PC-3 (cell line): ENCODE data around the gene CREBBP. TPM values are rescaled to one million over a fixed set of nuclear protein-coding genes. Genes with fewer than 3 reads are reported as not detected.

Experiments used
- ATAC-seq: fragments of 200-7000 bp; cut with Tn5 transposase; 2 replicates; pipeline ENCODE4 v1.9.1; 2020; ENCODE audit warnings: mild to moderate bottlenecking, moderate library complexity
- BruUV-seq: library from RNA; stranded (reverse); fragments of 400-500 nt; replicated peaks from 2 replicates; lab custom pipeline; 2021; lab: Mats Ljungman, UMichigan
- CTCF ChIA-PET: fragments of 300-600 bp; sonication (Branson Sonifier 250); formaldehyde crosslinking; loops from one replicate; lab custom pipeline; 2022; ENCODE audit warnings: antibody characterized with exemption; lab: Charles Lee
- POLR2A ChIA-PET: fragments of 300-600 bp; sonication (Branson Sonifier 250); formaldehyde crosslinking; loops from one replicate; lab custom pipeline; 2022; ENCODE audit warnings: antibody characterized with exemption; ENCODE audit not compliant: unreplicated experiment; lab: Charles Lee
- DNase-seq: peaks from one replicate; pipeline ENCODE4 v3.0.0-alpha.2; 2015
- H2AFZ ChIP-seq: fragments of 300-600 bp; sonication (generic); 2 replicates; pipeline ENCODE4 v1.6.0; 2016; ENCODE audit warnings: antibody characterized with exemption, low read length
- H3F3A ChIP-seq: fragments of 300-600 bp; sonication (generic); one replicate; pipeline ENCODE4 v1.6.0; 2017; ENCODE audit warnings: antibody characterized with exemption, low read length, control low read depth, mild to moderate bottlenecking; ENCODE audit not compliant: unreplicated experiment
- H3K27ac ChIP-seq: fragments of 300-600 bp; sonication (generic); 2 replicates; pipeline ENCODE4 v1.5.1; 2016; ENCODE audit warnings: mild to moderate bottlenecking, low read length
- H3K27me3 ChIP-seq: fragments of 300-600 bp; sonication (generic); 2 replicates; pipeline ENCODE4 v1.6.1; 2016; ENCODE audit warnings: low read length, mixed read lengths
- H3K36me3 ChIP-seq: fragments of 300-600 bp; sonication (generic); 2 replicates; pipeline ENCODE4 v1.6.1; 2016; ENCODE audit warnings: low read depth, mixed run types, low read length, mixed read lengths
- H3K4me1 ChIP-seq: fragments of 300-600 bp; sonication (generic); 2 replicates; pipeline ENCODE4 v1.5.1; 2016; ENCODE audit warnings: low read length; ENCODE audit not compliant: insufficient read depth
- H3K4me2 ChIP-seq: fragments of 300-600 bp; sonication (generic); 2 replicates; pipeline ENCODE4 v1.6.0; 2016; ENCODE audit warnings: low read length
- H3K4me3 ChIP-seq: fragments of 300-600 bp; sonication (generic); 2 replicates; pipeline ENCODE4 v1.5.1; 2016; ENCODE audit warnings: mild to moderate bottlenecking, low read length, mixed read lengths
- H3K79me2 ChIP-seq: fragments of 300-600 bp; sonication (generic); 2 replicates; pipeline ENCODE4 v1.6.1; 2017; ENCODE audit warnings: low read length, mixed read lengths
- H3K9ac ChIP-seq: fragments of 300-600 bp; sonication (generic); 2 replicates; pipeline ENCODE4 v1.6.0; 2016; ENCODE audit warnings: mild to moderate bottlenecking, low read length
- H3K9me2 ChIP-seq: fragments of 300-600 bp; sonication (generic); replicated peaks from 2 replicates; pipeline ENCODE4 v1.6.1; 2016; ENCODE audit warnings: mixed run types, low read length, mixed read lengths
- H3K9me3 ChIP-seq: fragments of 300-600 bp; sonication (generic); 2 replicates; pipeline ENCODE4 v1.6.1; 2016; ENCODE audit warnings: low read length, mixed read lengths
- H4K20me1 ChIP-seq: fragments of 300-600 bp; sonication (generic); 2 replicates; pipeline ENCODE4 v1.6.1; 2016; ENCODE audit warnings: low read length, mixed read lengths
- CTCF ChIP-seq: fragments of 300-600 bp; sonication (generic); conservative IDR thresholded peaks from 2 replicates; pipeline ENCODE4 v1.5.1; 2017; ENCODE audit warnings: antibody characterized with exemption, low read depth, mild to moderate bottlenecking, low read length
- EZH2 ChIP-seq: fragments of 300-600 bp; sonication (generic); IDR thresholded peaks from one replicate; pipeline ENCODE4 v1.6.1; 2017; ENCODE audit warnings: antibody characterized with exemption, mild to moderate bottlenecking, low read length; ENCODE audit not compliant: unreplicated experiment
- EZH2phosphoT487 ChIP-seq: fragments of 300-600 bp; sonication (generic); IDR thresholded peaks from 2 replicates; pipeline ENCODE4 v1.6.1; 2018; ENCODE audit warnings: mild to moderate bottlenecking, antibody characterized with exemption, low read length, borderline replicate concordance
- intact Hi-C: fragments of 100-400 bp; cut with micrococcal nuclease; formaldehyde crosslinking; loops from 2 replicates; pipeline ENCODE4 v1.9.0; 2023
- total RNA-seq: library from RNA; depleted of rRNA; stranded (reverse); fragments of >200 nt; gene quantifications from 2 replicates; pipeline ENCODE4 v1.2.3, GENCODE V29; 2014

Gene CREBBP
- total RNA-seq, 1 experiment from 2014 or later, result 21.9 TPM

GRCh38 chr16:3821184-3821583 lies 59.3 kb downstream of the CREBBP start:
- Histone ChIP-seq H3K27ac (no peak overlapping the region), H3K4me3 (no peak overlapping the region), H3F3A (no peaks in the 10 kb centered on the region), H3K27me3 (no peaks in the 10 kb centered on the region), H3K36me3 (no peaks in the 10 kb centered on the region), H3K4me2 (no peak overlapping the region), H4K20me1 (peaks cover 50% of the 10 kb centered on the region), H3K9me2 (no peaks in the 10 kb centered on the region), H3K79me2 (peaks cover 99% of the 10 kb centered on the region), H2AFZ (no peak overlapping the region), H3K9ac (no peak overlapping the region), H3K4me1 (peaks cover 35% of the 10 kb centered on the region), H3K9me3 (no peaks in the 10 kb centered on the region)
- ATAC-seq (no peak), DNase-seq (no peak)
- ChIA-PET POLR2A (no interaction called here), CTCF (no interaction called here)
- intact Hi-C loops, result no loop called here
- TF ChIP-seq EZH2 (no peak), CTCF (no peak), EZH2phosphoT487 (no peak)
- no TSS peak for BruUV-seq

- ChIA-PET POLR2A (no interaction called here), CTCF (no interaction called here)
- H3K27ac ChIP-seq, result no peak overlapping the region
- no TSS peak for BruUV-seq
- TF ChIP-seq EZH2 (no peak), CTCF (no peak), EZH2phosphoT487 (no peak)
- peaks cover 99% of the 10 kb centered on the region for H3K79me2 ChIP-seq
- H3F3A ChIP-seq, result no peaks in the 10 kb centered on the region
- no peak overlapping the region for H2AFZ ChIP-seq
- H3K9ac ChIP-seq, result no peak overlapping the region
- H3K4me3 ChIP-seq, result no peak overlapping the region
- peak overlapping the region; percentile 32 for H3K4me2 ChIP-seq
- DNase-seq (peak; percentile 95), ATAC-seq (peak; percentile 84)
- H3K36me3 ChIP-seq, result no peaks in the 10 kb centered on the region
- H3K27me3 ChIP-seq, result no peaks in the 10 kb centered on the region
- H3K9me3 ChIP-seq, result no peaks in the 10 kb centered on the region
- H4K20me1 ChIP-seq, result peaks cover 53% of the 10 kb centered on the region
- H3K4me1 ChIP-seq, result peaks cover 24% of the 10 kb centered on the region
- intact Hi-C loops, result no loop called here
- H3K9me2 ChIP-seq, result no peaks in the 10 kb centered on the region
Measured at GRCh38 chr16:3819746-3820724, 60.5 kb downstream of the CREBBP start.

DNA sequence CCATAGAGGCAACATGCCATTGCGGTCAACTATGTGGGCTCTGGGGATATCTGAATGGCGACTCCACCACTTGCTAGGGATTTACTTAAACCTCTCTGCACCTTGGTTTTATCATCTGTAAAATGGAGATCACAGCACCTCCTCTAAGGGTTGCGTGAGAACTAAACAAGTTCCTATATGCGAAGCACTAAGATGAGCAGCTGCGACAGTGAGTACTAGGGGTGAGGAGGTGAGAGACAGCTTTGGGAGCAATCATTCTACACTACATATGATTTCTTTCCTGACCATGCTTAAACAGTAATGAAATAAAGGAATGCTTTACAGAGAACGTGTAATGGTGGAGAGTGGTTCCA lies 61.4 kb downstream of the CREBBP start:
- H3K9me2 ChIP-seq, result no peaks in the 10 kb centered on the region
- DNase-seq (no peak), ATAC-seq (no peak)
- H3K9me3 ChIP-seq, result no peaks in the 10 kb centered on the region
- no TSS peak for BruUV-seq
- H3F3A ChIP-seq, result no peaks in the 10 kb centered on the region
- H3K4me2 ChIP-seq, result no peak overlapping the region
- peaks cover 15% of the 10 kb centered on the region for H3K4me1 ChIP-seq
- no peaks in the 10 kb centered on the region for H3K27me3 ChIP-seq
- intact Hi-C loops, result no loop called here
- ChIA-PET POLR2A (no interaction called here), CTCF (no interaction called here)
- H3K79me2 ChIP-seq, result peaks cover 99% of the 10 kb centered on the region
- TF ChIP-seq EZH2phosphoT487, result no peak
- TF ChIP-seq CTCF, result no peak
- TF ChIP-seq EZH2, result no peak
- H3K9ac ChIP-seq, result no peak overlapping the region
- H3K36me3 ChIP-seq, result no peaks in the 10 kb centered on the region
- H4K20me1 ChIP-seq, result peaks cover 51% of the 10 kb centered on the region
- no peak overlapping the region for H3K27ac ChIP-seq
- no peak overlapping the region for H2AFZ ChIP-seq
- no peak overlapping the region for H3K4me3 ChIP-seq
